HCT116 (cell line): Measurements from ENCODE around the gene UNC45A. TPM values are rescaled to one million over a fixed set of nuclear protein-coding genes. Genes with fewer than 3 reads are reported as not detected.

Experiments used
- ATAC-seq: fragments of 200-7000 bp; cut with Tn5 transposase; 2 replicates; pipeline ENCODE4 v1.9.1; 2020; ENCODE audit warnings: mild to moderate bottlenecking, moderate library complexity
- BruUV-seq: library from RNA; stranded (reverse); fragments of 400-500 nt; replicated peaks from 2 replicates; lab custom pipeline; 2021; lab: Mats Ljungman, UMichigan
- CTCF ChIA-PET: fragments of 300-600 bp; sonication (Branson Sonifier 250); formaldehyde crosslinking; loops from one replicate; lab custom pipeline; 2021; ENCODE audit warnings: antibody characterized with exemption; lab: Charles Lee
- POLR2A ChIA-PET: fragments of 300-600, 350-600 bp; sonication (Branson Sonifier 250); formaldehyde crosslinking; loops from one replicate; lab custom pipeline; 2021; ENCODE audit warnings: antibody characterized with exemption; lab: Charles Lee
- RAD21 ChIA-PET, 2 experiments: fragments of 300-600 bp; sonication (Branson Sonifier 250); formaldehyde crosslinking; loops; one replicate each; lab custom pipeline; 2023; ENCODE audit warnings: low total read pairs in 2 of 2; ENCODE audit not compliant: uncharacterized antibody in 2 of 2, unreplicated experiment in 2 of 2, low non-redundant PET in 1 of 2; lab: Charles Lee
- DNase-seq: peaks from one replicate; pipeline ENCODE4 v3.0.0-alpha.2; 2010; ENCODE audit warnings: low read depth, low spot score
- H2AFZ ChIP-seq: fragments of 200-600 bp; shearing (Covaris generic), sonication (generic); 2 replicates; pipeline ENCODE4 v1.6.1; 2017; ENCODE audit warnings: low read depth, mixed run types, mixed read lengths, antibody characterized with exemption, low read length; ENCODE audit not compliant: poor library complexity, severe bottlenecking
- H3K27ac ChIP-seq: 2 replicates; pipeline ENCODE4 v1.5.1; 2012; ENCODE audit warnings: low read depth, low read length
- H3K27me3 ChIP-seq: fragments of 200-600 bp; sonication (generic); 2 replicates; pipeline ENCODE4 v1.6.1; 2016; ENCODE audit warnings: mixed run types, low read length, mixed read lengths; ENCODE audit not compliant: insufficient read depth
- H3K36me3 ChIP-seq, 2 experiments: fragments of 200-500 bp in 1 of 2; fragments of 200-600 bp in 1 of 2; sonication (Bioruptor generic) in 1 of 2; sonication (generic) in 1 of 2; 2 replicates each; pipeline versions ENCODE4 v1.5.1 to v1.6.1; 2014 to 2016; ENCODE audit warnings: low read length in 2 of 2, inconsistent platforms in 1 of 2, mixed read lengths in 1 of 2, mixed run types in 1 of 2; ENCODE audit not compliant: insufficient read depth in 2 of 2, control insufficient read depth in 1 of 2
- H3K4me1 ChIP-seq, 2 experiments: fragments of 200-600 bp in 1 of 2; sonication (generic) in 1 of 2; 2 replicates each; pipeline versions ENCODE4 v1.5.1 to v1.6.1; 2012 to 2017; ENCODE audit warnings: low read length in 2 of 2, inconsistent platforms in 1 of 2, mild to moderate bottlenecking in 1 of 2, mixed read lengths in 1 of 2, mixed run types in 1 of 2, moderate library complexity in 1 of 2; ENCODE audit not compliant: insufficient read depth in 2 of 2, control insufficient read depth in 1 of 2
- H3K4me2 ChIP-seq: fragments of 200-600 bp; sonication (generic); 2 replicates; pipeline ENCODE4 v1.6.1; 2017; ENCODE audit warnings: mixed run types, low read length, mixed read lengths
- H3K4me3 ChIP-seq, 2 experiments: fragments of 200-600 bp in 1 of 2; sonication (generic) in 1 of 2; replicated peaks in 1 of 2; 2 replicates each; pipeline ENCODE4 v1.5.1; 2011 to 2016; ENCODE audit warnings: low read length in 2 of 2, control low read depth in 1 of 2, low read depth in 1 of 2, mild to moderate bottlenecking in 1 of 2, mixed read lengths in 1 of 2, mixed run types in 1 of 2
- H3K79me2 ChIP-seq: fragments of 200-600 bp; sonication (generic); 2 replicates; pipeline ENCODE4 v1.6.1; 2017; ENCODE audit warnings: mild to moderate bottlenecking, mixed run types, low read length, moderate library complexity, mixed read lengths; ENCODE audit not compliant: insufficient read depth
- H3K9ac ChIP-seq: fragments of 200-600 bp; sonication (generic); 2 replicates; pipeline ENCODE4 v1.6.1; 2016; ENCODE audit warnings: low read length, mixed read lengths
- H3K9me2 ChIP-seq: fragments of 200-600 bp; sonication (generic), shearing (Covaris generic); 2 replicates; pipeline ENCODE4 v1.6.1; 2017; ENCODE audit warnings: mixed run types, mild to moderate bottlenecking, moderate library complexity; ENCODE audit not compliant: insufficient read depth
- H3K9me3 ChIP-seq, 2 experiments: fragments of 200-500 bp in 1 of 2; fragments of 200-600 bp in 1 of 2; sonication (Bioruptor generic) in 1 of 2; sonication (generic) in 1 of 2; 2 replicates each; pipeline ENCODE4 v1.6.1; 2014 to 2017; ENCODE audit warnings: low read length in 2 of 2, mixed read lengths in 2 of 2, inconsistent platforms in 1 of 2, low read depth in 1 of 2, mild to moderate bottlenecking in 1 of 2, mixed run types in 1 of 2, moderate library complexity in 1 of 2; ENCODE audit not compliant: control insufficient read depth in 1 of 2, insufficient read depth in 1 of 2
- H4K20me1 ChIP-seq: fragments of 200-600 bp; sonication (generic), shearing (Covaris generic); 2 replicates; pipeline ENCODE4 v1.6.1; 2017; ENCODE audit warnings: mixed run types, mild to moderate bottlenecking, moderate library complexity; ENCODE audit not compliant: insufficient read depth
- ATF3 ChIP-seq: IDR thresholded peaks from 2 replicates; pipeline ENCODE4 v1.6.1; 2012
- CBX3 ChIP-seq: IDR thresholded peaks from 2 replicates; pipeline ENCODE4 v1.6.1; 2012; ENCODE audit warnings: low read depth
- CEBPB ChIP-seq: IDR thresholded peaks from 2 replicates; pipeline ENCODE4 v1.6.1; 2012; ENCODE audit warnings: low read depth
- CTCF ChIP-seq, 3 experiments: fragments of 200-600 bp in 1 of 3; sonication (generic) in 1 of 3; IDR thresholded peaks in 2 of 3; conservative IDR thresholded peaks in 1 of 3; 2 replicates each; pipeline ENCODE4 v1.5.1; 2012 to 2017; ENCODE audit warnings: low read depth in 2 of 3, low read length in 2 of 3, antibody characterized with exemption in 1 of 3, borderline replicate concordance in 1 of 3, control low read depth in 1 of 3, mild to moderate bottlenecking in 1 of 3, mixed read lengths in 1 of 3, mixed run types in 1 of 3, moderate library complexity in 1 of 3; ENCODE audit not compliant: insufficient read depth in 1 of 3
- ELF1 ChIP-seq: IDR thresholded peaks from 2 replicates; pipeline ENCODE4 v1.6.1; 2012; ENCODE audit warnings: low read depth, borderline replicate concordance
- EZH2phosphoT487 ChIP-seq: fragments of 200-600 bp; IDR thresholded peaks from 2 replicates; pipeline ENCODE4 v1.6.1; 2018; ENCODE audit warnings: antibody characterized with exemption, borderline replicate concordance
- FOSL1 ChIP-seq: IDR thresholded peaks from 2 replicates; pipeline ENCODE4 v1.6.1; 2012; ENCODE audit warnings: low read depth
- JUND ChIP-seq: IDR thresholded peaks from 2 replicates; pipeline ENCODE4 v1.6.1; 2012
- MAX ChIP-seq: IDR thresholded peaks from 2 replicates; pipeline ENCODE4 v1.6.1; 2012
- POLR2A ChIP-seq: IDR thresholded peaks from 2 replicates; pipeline ENCODE4 v1.7.0; 2011; ENCODE audit warnings: borderline replicate concordance; ENCODE audit not compliant: insufficient read depth, insufficient read length; ENCODE audit errors: extremely low read depth
- POLR2AphosphoS5 ChIP-seq: IDR thresholded peaks from 2 replicates; pipeline ENCODE4 v1.6.1; 2011; ENCODE audit warnings: mild to moderate bottlenecking, low read depth, low read length, moderate library complexity
- RAD21 ChIP-seq: IDR thresholded peaks from 2 replicates; pipeline ENCODE4 v1.6.1; 2012; ENCODE audit warnings: low read depth, mild to moderate bottlenecking
- REST ChIP-seq: IDR thresholded peaks from 2 replicates; pipeline ENCODE4 v1.6.1; 2012; ENCODE audit warnings: low read depth
- SP1 ChIP-seq: IDR thresholded peaks from 2 replicates; pipeline ENCODE4 v1.6.1; 2012; ENCODE audit warnings: low read depth
- SRF ChIP-seq: IDR thresholded peaks from 2 replicates; pipeline ENCODE4 v1.6.1; 2012; ENCODE audit warnings: low read depth
- YY1 ChIP-seq: IDR thresholded peaks from 2 replicates; pipeline ENCODE4 v1.6.1; 2011; ENCODE audit warnings: low read length, low read depth, moderate library complexity, mild to moderate bottlenecking; ENCODE audit not compliant: insufficient replicate concordance; ENCODE audit errors: extremely low read depth
- ZFX ChIP-seq: fragments of 450-650 bp; IDR thresholded peaks from 2 replicates; pipeline ENCODE4 v1.6.1; 2017
- ZNF274 ChIP-seq: fragments of 200-500 bp; sonication (Bioruptor generic); IDR thresholded peaks from 2 replicates; pipeline ENCODE4 v1.6.1; 2014; ENCODE audit warnings: mild to moderate bottlenecking, low read depth, low read length, inconsistent platforms
- intact Hi-C: fragments of 100-400 bp; cut with micrococcal nuclease; formaldehyde crosslinking; loops from 2 replicates; pipeline ENCODE4 v1.10.0; 2022
- total RNA-seq: library from RNA; stranded (reverse); gene quantifications from one replicate; pipeline ENCODE4 v1.2.1, GENCODE V29; 2021; ENCODE audit not compliant: unreplicated experiment

UNC45A gene
- total RNA-seq, 1 experiment from 2014 or later, result 95.4 TPM

GRCh38 chr15:90893175-90894090 is 41.7 kb upstream of the UNC45A start:
- no peaks in the 10 kb centered on the region for H3K79me2 ChIP-seq
- H2AFZ ChIP-seq, result peak overlapping the region; percentile 71
- DNase-seq (peak; percentile 50), ATAC-seq (peak; percentile 92)
- H3K36me3 ChIP-seq, result no peaks in the 10 kb centered on the region
- BruUV-seq, result TSS peak; percentile 59
- intact Hi-C loops, result no loop called here
- ChIA-PET RAD21 (interaction anchor here (0.7 to 0.8 kb wide), 2 partner anchors 41 to 378 kb away, joined by 3 to 4 read pairs; partner anchors contain the start of gene UNC45A (in 1 of the 2)), POLR2A (interaction anchor here (0.7 to 1.2 kb wide), 4 partner anchors 9 to 41 kb away, joined by 3 read pairs; partner anchors contain the start of genes FURIN, MAN2A2 and UNC45A), CTCF (interaction anchor here (0.8 to 1.8 kb wide), 19 partner anchors 9 to 600 kb away, joined by 3 to 20 read pairs (median 4); partner anchors contain the start of genes FURIN, HDDC3, MAN2A2 and RCCD1)
- H3K9me2 ChIP-seq, result no peaks in the 10 kb centered on the region
- H3K4me2 ChIP-seq, result peak overlapping the region; percentile 85
- peak overlapping the region; percentile 41; the same call in 1 of the 2 replicates for H3K27ac ChIP-seq
- no peaks in the 10 kb centered on the region for H3K9me3 ChIP-seq
- peak overlapping the region; percentile 55 for H3K9ac ChIP-seq
- H3K4me1 ChIP-seq, result peaks cover 0 to 15% of the 10 kb centered on the region in 2 experiments; a peak in 2 of 4 replicates
- no peaks in the 10 kb centered on the region for H3K27me3 ChIP-seq
- H3K4me3 ChIP-seq, result peak overlapping the region; percentile 68 to 79
- H4K20me1 ChIP-seq, result no peaks in the 10 kb centered on the region
- TF ChIP-seq MAX (peak; percentile 52; the same call in 1 of the 2 replicates), POLR2AphosphoS5 (peak; percentile 85), CBX3 (no peak), JUND (no peak), ELF1 (no peak), CEBPB (no peak), FOSL1 (no peak), ATF3 (no peak), POLR2A (peak; percentile 64), SRF (no peak), RAD21 (no peak; the same call in 1 of the 2 replicates), CTCF (IDR thresholded peaks at IDR 0.05 in 2 of 3, conservative IDR thresholded peaks at IDR 0.05 in 1 of 3; ENCODE audit: borderline replicate concordance in 1 of 3, insufficient read depth in 1 of 3, low read depth in 2 of 3, low read length in 2 of 3) (peak; percentile 55 to 70 (median 65); a peak in 5 of 6 replicates), ZFX (peak; percentile 42; the same call in 1 of the 2 replicates), EZH2phosphoT487 (no peak), SP1 (no peak), REST (no peak), ZNF274 (no peak), YY1 (peak; percentile 74)
